UCSD-AML1 (cell line): Measurements from ENCODE around the gene ALK.

ENCODE experiments used
- DNase-seq: peaks from one replicate; lab custom pipeline; 2025; ENCODE audit not compliant: unreplicated experiment; lab: John Stamatoyannopoulos, UW

Gene ALK

DNA sequence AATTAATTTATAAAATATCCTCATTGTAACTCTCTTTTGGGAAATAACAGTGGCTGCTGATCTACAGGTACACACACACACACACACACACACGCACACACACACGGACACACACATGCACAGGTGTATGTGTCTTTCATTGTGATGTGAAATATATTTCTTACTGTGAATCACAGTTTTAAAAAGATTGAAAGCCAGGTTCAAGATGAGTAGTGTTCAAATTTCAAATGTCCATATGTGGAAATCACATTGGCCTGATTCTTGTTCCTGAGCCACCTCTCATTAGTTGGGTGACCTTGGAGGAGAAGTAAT, 372.4 kb downstream of the ALK start:
- no peak for DNase-seq

DNA sequence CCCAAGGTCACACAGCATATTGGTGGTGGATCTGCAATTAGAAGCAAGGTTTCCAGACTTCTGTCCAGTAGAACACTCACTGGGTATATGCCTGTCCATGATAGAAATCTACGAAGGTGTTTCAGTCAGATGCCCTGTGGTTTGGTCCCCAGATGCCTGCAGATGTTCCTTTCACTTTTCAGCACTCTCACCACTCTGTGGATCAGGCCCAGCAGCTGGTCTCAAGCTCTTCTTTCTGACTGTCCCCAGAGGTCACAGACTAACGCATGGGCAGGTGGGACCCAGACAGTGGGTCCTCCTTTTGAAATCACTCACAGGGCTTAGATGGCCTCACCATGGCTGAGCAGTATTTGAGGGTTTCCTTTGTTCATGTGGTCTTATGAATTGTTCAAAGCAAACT, 376.5 kb downstream of the ALK start:
- DNase-seq = no peak

DNA sequence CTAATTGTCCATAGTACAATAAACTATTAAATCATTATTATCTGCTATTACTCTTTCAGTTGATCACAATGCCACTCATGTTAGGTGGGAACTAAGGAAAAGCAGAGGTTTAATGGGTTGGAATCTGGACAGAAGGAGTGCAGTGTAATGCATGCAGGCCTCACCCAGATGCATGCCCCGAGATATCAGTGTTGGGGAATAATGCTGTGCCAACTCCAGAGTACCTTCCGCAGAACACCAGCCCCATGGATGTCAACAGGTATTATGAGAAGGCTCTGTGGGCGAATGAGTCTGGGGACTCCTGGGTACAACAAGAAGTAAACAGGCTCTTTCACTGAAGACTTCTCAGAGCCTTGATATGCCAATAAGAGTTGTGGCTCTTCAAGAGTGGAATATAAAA, 377.4 kb downstream of the ALK start:
- DNase-seq = no peak

DNA sequence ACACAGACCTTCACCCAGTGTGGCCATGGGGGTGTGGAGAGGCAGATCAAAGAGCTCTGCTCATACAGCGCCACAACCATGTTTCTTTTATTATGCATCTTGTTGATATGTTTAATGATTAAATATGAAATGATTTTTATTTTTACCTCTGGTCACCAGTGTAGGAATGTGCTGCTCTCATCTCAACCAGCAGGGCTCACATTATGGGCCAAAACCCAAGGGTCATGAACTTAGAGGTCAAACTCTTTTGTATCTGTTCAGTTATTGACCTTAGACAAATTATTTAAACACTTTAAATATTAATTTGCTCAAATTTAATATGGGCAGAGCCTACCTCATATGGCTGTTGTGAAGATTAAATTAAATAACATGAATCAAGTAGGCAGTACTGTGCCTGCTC, 386.2 kb downstream of the ALK start:
- DNase-seq = no peak

DNA sequence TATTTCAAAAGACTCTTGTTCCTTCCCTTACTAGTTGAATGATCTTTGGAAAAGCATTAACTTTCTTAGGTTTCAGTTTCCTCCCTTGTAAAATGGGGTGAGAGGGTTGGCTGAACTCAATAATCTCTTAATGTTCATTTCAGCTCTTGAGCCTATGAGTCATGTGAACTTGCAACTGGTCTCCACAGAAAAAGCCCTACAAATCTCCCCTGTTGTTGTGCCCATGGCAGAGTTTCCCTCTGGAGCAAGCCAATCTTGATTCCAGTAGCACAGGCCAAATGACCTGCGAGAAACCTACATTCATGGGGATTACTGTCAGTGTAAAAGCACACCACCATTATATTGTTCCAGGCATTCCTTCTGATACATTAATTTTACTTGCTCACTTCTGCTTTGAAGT, 388.9 kb downstream of the ALK start:
- no peak for DNase-seq

DNA sequence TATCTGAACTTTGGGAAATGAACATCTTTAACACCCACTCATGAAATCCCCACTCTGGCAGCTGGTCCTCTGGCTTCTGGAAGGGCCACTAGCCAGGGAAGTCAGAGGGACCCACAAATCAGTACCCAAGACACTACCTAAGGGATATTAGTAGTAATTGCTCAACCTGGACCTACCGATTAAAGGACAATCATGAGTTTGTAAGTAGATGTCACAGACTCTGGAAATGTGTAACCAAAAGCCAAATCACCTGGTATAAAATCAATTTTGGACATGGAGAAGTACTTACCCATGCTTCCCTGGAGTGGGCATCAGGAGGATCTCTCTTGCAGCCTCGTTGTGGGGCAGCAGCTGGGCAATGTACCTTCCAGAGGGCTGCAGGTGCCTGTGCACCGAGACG, 389.8 kb downstream of the ALK start:
- DNase-seq = no peak

DNA sequence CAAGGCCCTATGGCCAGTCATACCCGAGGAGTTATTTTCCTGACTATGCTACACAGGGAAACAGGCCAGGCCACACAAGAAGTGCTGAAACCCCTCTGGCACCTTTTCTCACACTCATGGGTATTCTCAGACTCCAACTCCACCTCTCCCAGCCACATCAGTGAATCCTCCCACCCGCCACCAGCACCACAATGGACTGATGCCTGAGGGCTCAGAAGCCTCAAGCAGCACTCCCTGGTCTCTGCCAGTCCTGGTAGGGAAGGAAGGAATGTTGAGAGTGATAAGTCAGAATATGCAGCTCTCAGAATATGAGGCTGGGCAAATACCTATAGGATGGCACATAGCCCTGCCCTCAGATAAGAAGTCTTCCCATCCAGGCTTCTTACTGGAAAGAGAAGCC, 391.1 kb downstream of the ALK start:
- no peak for DNase-seq

DNA sequence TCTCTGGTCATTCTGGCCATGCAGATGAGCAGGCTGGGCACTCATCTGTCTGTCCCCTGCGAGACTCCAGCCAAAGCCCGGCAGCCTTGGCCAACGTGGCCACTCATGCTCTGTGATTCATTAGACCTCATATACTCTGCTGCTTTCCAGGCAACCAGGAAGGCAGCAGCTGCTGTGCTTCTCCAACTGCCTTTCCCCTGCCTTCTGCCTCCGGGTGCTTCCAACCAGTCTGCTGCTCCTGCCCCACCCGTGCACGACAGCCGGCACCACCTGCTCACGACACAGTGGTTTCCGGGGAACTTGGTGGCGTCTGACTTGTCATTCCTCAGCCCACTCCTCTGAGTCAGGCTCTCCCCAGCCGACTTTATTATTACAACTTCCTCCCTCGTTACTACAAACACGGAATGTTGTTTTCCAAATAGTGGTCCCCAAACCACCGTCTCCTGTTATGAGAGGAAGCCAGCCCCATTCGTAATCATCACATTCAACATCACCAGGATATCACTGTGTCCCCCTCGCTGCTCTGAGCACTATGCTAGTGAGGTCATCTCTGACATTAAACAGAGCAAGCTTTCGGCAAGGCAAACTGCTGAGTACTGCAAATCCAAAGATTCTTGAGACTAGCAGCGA, 392.4 kb downstream of the ALK start:
- peak; percentile 77 for DNase-seq

DNA sequence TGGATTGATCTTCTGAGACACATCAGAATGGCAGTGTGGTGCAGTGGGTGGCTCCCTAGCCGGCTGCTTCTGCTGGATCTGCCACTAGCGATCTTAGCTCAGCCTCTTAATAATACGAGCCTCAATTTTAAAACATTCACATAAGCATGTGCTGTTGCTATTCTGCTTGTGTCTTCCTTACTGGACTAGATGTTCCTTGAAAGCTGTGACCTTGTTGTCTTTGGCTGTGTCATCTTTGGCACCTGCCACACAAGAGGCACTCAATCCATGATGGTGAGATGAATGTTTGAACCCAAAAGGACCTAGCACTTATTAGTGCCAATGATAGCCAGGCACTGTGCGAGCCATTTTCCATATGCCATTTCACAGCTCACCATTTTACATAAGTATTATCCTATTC, 393.0 kb downstream of the ALK start:
- no peak for DNase-seq

DNA sequence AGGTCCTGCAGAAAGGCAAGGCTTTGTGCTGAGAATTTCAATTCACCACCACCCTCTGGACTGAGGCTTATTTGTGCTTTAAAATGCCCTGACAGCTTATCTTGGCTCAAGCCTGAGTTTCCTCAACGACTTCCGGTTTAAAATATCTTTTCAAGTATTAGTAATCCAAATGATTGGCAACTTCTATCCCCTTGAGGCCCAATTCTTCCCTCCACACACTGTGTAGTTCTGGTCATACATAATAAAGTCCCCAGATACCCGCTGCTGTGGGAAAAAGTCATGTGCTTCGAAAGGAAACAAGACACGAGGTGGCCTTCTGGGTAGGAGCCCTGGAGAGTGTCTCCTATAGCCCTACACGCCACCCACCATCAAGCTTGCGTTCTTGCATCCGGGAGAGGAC, 393.4 kb downstream of the ALK start:
- peak; percentile 62 for DNase-seq

DNA sequence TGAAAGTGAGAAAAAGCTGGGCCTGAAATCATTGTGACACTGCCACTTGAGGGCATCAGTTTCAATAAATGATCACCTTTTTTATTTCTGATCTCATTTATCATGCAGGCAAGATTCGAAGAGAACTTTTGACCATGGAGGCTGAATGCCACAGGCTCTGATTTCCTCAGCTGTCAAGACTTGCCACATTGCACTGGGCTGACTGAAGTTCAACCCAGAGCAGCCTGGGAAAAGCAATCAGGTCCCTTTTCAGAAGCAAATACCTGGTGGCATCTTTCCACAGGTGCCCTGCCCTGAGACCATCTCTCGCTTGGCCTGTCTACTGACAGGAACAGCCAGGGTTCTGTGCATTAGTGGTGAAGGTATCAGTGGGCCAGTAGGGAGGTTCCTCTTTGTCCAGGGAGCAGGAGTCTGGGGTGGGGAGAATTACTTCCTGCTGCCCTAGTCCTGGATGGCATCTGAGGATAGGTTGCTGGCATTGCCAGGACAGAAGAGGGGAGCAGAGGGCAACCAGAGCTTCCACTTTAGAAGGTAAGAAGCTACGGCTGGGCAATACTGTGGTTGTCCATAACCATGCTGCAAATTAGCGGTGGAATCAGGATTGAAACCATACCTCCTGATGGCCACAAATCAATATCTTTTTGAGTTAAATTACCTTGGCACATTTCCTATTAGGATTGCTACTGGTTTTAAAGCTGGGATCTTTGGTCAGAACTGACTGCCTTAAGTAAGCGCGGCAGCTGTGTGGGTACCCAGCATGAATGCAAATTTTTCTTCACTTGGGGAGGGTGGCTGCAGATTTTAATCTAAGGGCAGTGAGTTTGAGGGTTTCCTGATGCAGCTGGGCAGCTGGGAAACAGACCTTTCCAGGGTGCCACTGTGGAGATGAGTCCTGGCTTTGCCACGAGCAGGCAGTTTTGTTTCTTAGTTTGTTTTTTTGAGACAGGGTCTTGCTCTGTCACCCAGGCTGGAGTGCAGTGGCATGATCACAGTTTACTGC, 394.5 kb downstream of the ALK start:
- no peak for DNase-seq

DNA sequence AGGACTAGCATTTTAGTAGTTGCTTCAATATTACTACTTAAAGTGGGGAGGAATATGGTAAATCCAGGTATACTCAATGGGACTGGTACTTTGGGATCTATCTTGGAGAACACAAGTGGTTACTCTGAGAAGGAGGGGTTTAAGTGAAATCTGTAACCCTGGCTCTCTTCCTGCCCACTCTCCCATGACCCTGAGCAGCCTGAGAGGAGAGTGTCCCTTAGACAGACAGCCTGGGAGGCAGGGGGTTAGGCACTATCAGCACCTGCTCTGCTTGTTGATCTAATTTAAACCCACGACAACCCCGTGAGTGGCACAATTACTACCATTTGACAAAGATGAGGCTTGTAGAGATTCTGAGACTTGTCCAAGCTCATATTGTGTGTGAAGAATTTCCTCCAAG, 395.5 kb downstream of the ALK start:
- DNase-seq = no peak

DNA sequence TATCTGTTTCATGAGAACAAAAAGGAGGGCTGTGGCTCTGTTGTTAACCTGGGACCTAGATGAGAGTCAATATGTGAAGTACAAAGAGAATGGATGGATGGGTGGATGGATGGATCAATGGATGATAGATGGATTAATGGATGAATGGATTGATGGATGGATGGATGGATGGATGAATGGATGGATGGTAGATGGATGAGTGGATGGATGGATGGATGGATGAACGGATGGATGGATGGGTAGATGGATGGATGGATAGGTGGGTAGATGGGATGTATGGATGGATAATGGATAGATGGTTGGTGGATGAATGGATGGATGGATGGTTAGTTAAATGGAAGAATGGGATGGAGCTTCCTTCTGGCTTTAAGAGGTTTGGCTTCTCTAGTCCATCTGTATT, 396.7 kb downstream of the ALK start:
- no peak for DNase-seq

DNA sequence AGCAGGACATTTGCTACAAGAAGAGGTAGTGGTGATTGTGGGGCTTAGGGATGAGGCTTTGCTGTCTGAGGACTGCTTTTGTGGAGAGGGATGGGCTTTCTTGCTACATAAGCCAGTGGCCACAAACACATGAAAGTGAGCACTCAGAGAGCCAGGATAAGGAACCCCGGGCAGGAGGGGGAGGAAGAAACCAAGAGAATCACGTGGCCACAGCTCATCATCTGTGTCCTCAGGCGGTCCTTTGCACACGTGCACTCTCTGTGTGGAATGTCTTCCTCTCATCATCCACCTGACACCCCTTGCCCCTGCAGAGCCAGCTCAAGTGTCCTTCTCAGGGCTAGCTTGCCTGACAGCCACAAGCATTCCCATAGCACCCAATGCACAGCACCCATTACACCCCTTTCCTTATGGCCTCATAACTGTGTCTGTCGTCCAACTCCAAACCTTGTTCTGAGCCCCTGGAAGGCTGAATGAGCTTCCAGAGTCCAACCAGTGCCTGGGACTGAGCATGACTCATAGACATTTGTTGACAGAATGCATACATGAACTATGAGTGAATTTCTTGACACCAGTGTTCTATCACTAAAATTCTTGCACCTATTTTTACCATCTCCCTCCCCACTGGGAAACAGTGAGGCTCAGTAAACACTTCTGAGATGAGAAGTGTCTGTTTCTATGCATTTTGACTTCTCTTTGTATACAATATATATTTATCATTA, 398.3 kb downstream of the ALK start:
- no peak for DNase-seq

DNA sequence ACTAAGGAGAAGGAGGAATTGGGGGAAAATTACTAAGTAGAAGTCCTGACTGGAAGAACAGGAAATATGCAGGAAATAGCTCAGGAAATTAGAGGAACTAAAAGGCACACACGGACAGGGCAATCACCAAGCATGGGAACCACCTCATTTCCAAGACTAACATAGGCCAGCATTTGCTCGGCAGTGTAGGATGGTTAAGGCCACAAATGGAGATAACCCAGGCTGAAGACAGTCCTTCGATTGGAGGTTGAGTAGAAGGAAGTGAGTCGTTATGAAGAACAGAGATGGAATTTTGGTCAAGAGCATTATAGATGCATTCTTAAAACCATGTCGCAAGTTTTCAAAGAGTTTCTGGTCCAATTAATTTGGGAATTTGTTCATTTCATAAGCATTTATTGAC, 401.4 kb downstream of the ALK start:
- DNase-seq = no peak

DNA sequence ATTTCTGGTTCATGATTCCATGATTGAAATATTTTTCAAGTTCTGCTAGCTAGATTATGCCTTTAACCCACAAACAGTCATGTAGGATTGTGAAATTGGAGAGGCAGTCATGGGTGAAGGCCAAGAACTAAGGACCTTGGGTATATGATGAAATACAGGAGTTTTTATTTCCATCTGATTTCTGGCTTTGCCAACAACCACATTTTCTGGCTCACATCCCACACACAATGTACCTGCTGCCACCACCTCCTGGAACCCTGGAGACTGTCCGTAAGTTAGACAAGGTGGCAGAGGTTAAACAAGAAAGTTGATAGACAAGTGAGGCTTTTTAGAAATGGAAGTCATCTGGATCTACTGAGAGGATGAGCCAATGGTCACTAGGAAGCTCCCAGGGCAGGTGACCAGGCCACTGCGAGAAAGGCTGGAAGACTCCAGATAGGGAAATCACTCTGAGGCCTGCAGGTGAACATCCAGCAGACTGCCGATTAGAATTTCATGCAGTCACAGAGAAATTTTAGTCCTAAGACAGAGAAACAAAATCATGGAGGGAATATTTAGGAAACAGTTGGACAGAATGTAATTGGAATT, 402.0 kb downstream of the ALK start:
- DNase-seq = no peak

DNA sequence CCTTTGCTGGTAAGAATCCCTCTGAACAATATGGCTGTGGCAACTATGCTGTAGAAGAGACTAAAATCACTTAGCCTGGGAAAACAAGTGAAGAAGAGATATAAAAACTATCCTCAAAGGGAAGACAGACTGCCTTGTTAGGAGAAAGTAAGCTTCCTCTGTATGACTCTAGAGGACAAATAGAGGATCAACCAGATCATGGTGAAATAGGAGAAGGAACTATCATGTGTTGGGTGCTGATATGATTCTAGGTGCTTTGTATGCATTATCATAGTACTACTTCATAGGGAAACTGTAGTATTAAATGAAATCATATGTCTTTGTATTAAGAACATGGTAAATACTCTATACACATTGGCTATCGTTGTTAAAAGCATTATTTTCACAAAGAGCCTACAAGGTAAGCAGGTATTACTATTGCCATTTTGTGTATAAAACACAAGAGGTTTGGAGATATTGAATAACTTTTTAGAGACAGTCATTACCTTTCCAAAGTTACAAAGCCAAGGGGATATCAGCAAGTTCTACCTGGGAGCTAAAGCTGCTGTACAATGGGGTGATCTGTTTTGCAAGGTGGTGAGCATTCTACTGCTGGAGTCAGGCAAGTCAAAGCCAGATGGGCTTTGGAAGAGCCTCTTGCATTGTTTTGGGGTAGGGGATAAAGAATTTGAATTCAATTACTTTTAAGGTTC, 402.6 kb downstream of the ALK start:
- no peak for DNase-seq

DNA sequence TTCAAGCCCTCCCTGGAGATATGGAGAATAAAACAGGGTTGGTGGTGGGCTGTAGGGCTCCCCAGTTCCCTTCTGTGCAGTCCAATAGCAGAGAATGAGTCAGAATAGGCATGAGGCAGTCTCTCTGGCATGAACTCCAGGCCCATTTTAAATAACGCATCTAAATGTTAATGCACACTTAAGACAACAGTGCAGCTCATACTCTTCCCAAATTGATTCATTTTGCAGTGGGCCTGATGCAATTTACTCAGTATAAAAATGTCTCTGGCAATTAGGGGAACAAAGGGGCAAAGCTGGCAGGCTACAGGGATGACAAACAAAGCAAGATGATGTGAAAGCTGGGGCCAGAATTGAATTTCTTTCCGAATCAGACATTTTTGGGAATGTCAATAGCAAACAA, 403.4 kb downstream of the ALK start:
- no peak for DNase-seq

DNA sequence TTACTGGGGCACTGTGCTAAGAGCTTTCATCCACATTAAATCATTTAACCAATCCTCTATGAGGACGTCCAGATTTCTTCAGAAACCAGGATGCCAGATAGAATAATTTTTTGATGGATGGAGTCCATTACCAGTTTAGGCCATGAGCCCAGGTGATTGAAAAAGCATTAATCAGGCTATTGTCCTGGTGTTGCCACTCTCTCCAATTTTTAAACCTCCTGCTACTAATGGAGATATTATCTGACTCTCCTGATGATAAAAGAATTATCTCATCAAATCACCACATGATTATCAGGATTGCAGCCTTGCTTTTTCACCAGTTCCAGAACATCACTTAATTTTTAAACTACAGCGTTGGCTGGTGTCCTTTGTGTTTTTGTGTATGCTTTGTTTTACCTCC, 404.0 kb downstream of the ALK start:
- no peak for DNase-seq

DNA sequence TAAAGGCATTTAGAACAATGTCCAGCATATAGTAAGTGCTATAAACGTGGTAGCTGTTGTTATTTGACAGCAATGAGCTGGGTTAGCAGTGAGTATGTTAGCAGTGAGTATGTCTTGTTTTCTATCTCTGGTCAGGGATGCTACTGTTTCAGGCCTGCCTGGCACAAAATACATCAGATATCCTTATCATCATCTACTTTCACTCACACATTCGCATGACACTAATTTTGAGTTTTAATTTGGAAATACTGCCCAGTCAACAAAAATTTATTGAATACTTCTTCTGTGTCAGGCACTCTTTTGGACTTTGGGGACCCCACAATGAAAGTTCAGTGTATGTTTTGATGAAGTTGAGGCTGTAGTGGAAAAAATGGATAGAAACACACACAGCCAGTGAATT, 404.6 kb downstream of the ALK start:
- no peak for DNase-seq

DNA sequence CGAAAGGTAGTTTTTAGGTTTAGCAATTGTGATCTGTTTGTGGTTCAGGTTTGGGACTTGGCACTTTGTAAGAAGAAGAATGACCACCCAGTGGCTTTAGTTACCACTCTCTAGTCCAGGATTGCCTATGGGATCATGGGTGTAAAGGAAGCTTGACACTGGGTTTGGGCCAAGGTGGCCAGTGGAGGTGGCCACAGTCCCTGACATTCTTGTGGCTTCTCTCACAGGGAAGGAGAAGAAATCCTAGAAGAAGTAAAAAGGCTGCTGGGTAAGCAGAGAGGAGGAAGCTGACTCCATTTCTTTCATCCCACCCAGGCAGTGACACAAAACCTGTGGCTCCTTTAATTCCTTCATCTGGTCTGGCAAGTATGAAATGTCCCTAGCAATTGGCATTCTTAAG, 411.5 kb downstream of the ALK start:
- no peak for DNase-seq
